GM12892 (cell line): ENCODE data around the gene AMER2.
"Not testable (repeated sequence)": the region's sequence is repeated elsewhere in the genome, so short reads cannot be mapped to it uniquely, and the experiment has no call there.

Experiments
- POLR2A ChIP-seq: IDR thresholded peaks from 2 replicates; pipeline ENCODE4 v1.6.1; 2011; ENCODE audit warnings: low read depth, low read length, control low read depth
- POLR2AphosphoS5 ChIP-seq: IDR thresholded peaks from 2 replicates; pipeline ENCODE4 v1.6.1; 2011; ENCODE audit warnings: low read depth, low read length, control low read depth
- TAF1 ChIP-seq: IDR thresholded peaks from 2 replicates; pipeline ENCODE4 v1.6.1; 2011; ENCODE audit warnings: low read depth, mild to moderate bottlenecking, control low read depth, low read length, borderline replicate concordance

DNA sequence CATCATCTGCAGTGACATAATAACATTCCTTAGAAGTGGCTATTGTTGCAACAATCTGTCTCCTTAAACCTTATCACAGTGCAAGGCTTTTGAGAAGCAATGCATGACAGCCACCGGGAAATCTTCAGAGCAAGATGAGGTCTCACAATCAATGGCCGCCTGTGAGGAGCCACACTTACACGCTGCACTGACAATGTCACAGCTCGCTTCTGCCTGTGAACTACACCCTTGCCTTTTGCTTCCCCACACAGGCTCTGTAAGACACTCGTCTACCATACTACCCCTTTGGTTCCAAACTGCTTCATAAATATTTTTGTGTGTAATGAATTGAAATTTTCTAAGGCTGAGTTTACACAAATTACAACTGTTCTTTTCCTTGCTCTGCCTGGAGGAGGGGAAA lies 6.9 kb downstream of the AMER2 start:
- not testable (repeated sequence) for TF ChIP-seq POLR2AphosphoS5, POLR2A, TAF1
